ENCODE data around the gene VWF.

The VWF gene

DNA sequence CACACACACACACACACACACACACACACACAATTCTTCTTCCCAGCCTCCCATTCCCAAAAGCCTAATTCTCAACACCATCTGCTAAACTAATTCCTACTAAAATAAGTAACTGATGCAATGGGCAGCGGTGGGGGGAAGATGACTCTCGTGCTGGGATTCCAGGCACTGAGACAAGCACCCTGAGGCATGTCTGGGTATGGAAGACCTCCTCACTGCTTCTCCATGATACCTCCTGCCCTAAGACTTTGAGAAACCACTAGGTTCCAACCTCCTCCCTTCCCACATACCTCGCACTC is 789 bp upstream of the VWF start:
- DNase-seq (ENCODE audit: low read depth), result no peak
- TF ChIP-seq, protein P1, sequence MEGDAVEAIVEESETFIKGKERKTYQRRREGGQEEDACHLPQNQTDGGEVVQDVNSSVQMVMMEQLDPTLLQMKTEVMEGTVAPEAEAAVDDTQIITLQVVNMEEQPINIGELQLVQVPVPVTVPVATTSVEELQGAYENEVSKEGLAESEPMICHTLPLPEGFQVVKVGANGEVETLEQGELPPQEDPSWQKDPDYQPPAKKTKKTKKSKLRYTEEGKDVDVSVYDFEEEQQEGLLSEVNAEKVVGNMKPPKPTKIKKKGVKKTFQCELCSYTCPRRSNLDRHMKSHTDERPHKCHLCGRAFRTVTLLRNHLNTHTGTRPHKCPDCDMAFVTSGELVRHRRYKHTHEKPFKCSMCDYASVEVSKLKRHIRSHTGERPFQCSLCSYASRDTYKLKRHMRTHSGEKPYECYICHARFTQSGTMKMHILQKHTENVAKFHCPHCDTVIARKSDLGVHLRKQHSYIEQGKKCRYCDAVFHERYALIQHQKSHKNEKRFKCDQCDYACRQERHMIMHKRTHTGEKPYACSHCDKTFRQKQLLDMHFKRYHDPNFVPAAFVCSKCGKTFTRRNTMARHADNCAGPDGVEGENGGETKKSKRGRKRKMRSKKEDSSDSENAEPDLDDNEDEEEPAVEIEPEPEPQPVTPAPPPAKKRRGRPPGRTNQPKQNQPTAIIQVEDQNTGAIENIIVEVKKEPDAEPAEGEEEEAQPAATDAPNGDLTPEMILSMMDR (IDR thresholded peaks at IDR 0.05; ENCODE audit: insufficient read depth, low read depth, low read length, missing control alignments), result no peak
- no peak overlapping the region for H3K4me3 ChIP-seq (ENCODE audit: low read length)

DNA sequence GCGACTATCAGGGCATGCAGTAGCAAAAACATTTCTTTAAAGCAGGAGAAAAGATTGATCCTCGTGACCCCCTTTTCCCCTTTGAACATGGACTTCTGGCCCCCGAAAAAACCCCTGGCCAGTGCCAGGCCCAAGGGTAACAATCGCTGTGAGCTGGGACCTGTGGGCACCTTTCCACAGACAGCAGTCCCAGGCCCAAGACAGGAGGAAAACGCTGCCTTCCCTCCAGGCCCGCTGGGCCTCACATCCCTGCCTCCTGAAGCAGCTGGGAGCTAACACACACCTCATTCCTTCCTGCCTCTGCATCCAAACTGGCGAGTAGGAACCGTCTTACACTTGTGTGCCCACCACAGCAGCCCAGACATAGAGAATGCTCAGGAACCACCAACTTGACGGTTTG is 1.2 kb downstream of the VWF start:
- H3K4me3 ChIP-seq (ENCODE audit: low read length), result no peak overlapping the region
- no peak for DNase-seq (ENCODE audit: low read depth)
- TF ChIP-seq, protein P1 (IDR thresholded peaks at IDR 0.05; ENCODE audit: insufficient read depth, low read depth, low read length, missing control alignments), result no peak

DNA sequence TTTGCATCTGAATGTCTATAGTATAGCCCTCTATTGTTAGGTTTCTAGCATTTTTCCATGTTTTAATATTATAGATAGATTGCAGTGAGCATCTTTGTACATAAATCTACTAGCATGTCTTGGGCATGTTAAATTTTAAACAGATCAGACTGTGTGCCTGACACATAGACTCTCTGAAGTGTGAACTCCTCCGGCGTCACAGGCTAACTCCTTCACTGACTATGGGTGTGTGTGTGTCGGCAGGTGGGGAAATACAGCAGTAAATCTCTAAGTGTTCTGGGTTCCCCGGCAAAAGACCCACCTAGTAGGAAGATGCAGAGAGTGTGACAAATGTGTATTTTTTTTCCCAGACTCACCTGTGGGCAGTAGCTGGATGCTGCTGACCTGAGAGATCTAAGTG is 2.3 kb downstream of the VWF start:
- H3K4me3 ChIP-seq (ENCODE audit: low read length), result no peak overlapping the region
- no peak for DNase-seq (ENCODE audit: low read depth)
- TF ChIP-seq, protein P1 (IDR thresholded peaks at IDR 0.05; ENCODE audit: insufficient read depth, low read depth, low read length, missing control alignments), result no peak

DNA sequence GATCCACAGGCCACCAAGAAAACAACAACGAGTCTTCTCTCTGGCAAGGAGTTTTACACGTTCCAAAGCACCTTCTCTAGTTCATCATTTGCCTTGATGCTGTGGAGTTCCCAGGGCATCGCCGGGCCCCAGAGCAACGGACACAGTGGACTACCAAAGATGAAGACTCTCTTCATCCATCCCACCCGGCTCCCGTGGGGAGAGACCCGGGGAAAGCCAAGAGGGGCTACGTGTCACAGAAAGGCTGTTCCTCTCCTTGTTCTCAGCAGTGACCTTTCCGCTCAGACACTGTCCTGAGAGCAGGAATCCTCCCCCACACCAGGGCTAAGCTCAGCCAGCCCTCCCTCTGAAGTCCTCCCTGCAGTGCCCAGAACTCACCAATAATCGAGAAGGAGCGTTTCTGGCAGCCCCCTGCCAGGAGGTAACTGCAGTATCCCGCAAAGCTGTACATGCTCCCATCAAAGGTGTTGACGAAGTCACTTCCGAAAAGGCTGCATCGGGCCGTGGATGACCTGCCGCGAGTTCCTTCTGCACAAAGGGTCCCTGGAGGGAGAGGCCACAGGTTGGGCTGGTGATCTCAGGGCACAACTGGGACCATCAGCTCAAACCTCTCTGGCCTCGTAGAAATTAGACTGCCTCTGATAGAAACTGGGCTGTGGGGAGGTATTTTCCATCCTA is 3.5 kb downstream of the VWF start:
- TF ChIP-seq, protein P1 (IDR thresholded peaks at IDR 0.05; ENCODE audit: insufficient read depth, low read depth, low read length, missing control alignments), result no peak
- no peak for DNase-seq (ENCODE audit: low read depth)
- H3K4me3 ChIP-seq (ENCODE audit: low read length), result no peak overlapping the region

DNA sequence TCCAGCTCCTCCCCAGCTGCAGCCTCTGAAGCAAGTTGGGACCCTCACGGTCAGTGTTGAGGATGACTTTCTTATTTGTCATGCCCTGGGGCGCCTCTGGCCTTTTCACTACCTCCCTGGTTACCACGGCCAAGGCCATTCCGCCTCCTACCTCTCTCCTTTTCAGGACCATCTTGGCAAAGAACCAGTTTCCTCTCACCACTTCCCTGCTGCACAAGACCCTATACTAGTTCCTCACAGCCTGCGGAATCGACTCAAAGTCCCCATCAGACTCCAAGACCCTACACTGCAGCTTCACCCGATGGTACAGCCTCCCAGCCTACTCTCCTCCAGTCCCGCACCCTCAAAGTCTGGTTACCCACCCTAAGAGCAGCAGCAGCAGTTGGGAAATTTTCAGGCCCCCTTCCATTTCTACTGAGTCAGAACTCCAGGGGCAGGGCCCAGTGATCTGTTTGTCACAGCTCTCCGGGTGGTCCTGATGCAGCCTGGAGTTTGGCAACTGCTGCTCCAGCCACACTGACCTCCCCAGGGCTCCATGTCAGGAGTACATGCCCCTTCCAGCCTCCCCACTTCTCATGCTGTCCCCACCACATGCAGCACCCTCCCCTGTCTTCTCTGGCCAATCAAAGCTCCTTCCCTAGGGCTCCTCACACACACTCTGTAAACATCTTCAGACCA is 5.4 kb downstream of the VWF start:
- H3K4me3 ChIP-seq (ENCODE audit: low read length), result no peak overlapping the region
- TF ChIP-seq, protein P1 (IDR thresholded peaks at IDR 0.05; ENCODE audit: insufficient read depth, low read depth, low read length, missing control alignments), result no peak
- DNase-seq (ENCODE audit: low read depth), result no peak

DNA sequence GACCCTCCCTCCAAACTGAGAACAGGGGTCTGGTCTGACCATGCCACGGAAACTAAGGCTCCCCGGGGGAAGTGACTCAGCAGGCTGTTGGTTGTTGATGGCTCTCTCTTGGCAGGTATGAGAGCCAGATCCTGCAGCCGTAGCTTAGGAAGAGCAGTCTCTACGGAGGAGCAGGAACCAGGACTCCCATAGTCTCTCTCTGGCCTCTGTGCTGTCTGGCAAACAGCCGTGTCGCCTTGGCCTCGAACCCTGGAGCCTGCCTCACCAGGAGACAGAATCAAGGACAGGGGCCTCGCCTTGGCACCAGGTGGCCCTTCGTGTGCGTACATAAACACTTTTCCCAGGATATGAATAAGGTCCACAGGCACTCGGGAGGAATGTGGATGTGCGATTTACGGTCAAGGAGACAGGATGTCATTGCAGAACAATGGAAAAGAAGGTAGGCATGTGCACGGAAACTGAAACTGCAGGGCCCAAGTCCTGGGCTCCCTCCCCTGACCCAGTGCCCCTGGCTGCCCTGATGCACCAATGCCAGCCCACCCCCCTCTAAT is 7.9 kb downstream of the VWF start:
- peak; percentile 41 for DNase-seq (ENCODE audit: low read depth)
- H3K4me3 ChIP-seq (ENCODE audit: low read length), result no peak overlapping the region
- TF ChIP-seq, protein P1 (IDR thresholded peaks at IDR 0.05; ENCODE audit: insufficient read depth, low read depth, low read length, missing control alignments), result no peak
